ACHN (cell line): ENCODE results near the gene CD247.

Experiments
- DNase-seq: peaks from one replicate; pipeline ENCODE4 v3.0.0-alpha.2; 2015
- in situ Hi-C: cut with HindIII; loops from 2 replicates; pipeline ENCODE4 v1.10.0; 2017; ENCODE audit warnings: low sequenced_read_pairs, low pct_ligation_motif_present, low pct_unique_long_range_greater_than_20kb

Gene CD247

GRCh38 chr1:167516404-167517388 is 1.6 kb downstream of the CD247 start:
- in situ Hi-C loops: no loop called here
- DNase-seq: no peak

- DNase-seq: no peak
- in situ Hi-C loops: no loop called here
Observed at GRCh38 chr1:167515893-167516321, 2.4 kb downstream of the CD247 start.

GRCh38 chr1:167515461-167515860 is 2.9 kb downstream of the CD247 start:
- DNase-seq: no peak
- in situ Hi-C loops: no loop called here

- in situ Hi-C loops: no loop called here
- no peak for DNase-seq
Observed at GRCh38 chr1:167514288-167514687, 4.0 kb downstream of the CD247 start.

GRCh38 chr1:167512046-167512654 is 6.2 kb downstream of the CD247 start:
- in situ Hi-C loops: no loop called here
- DNase-seq: no peak

- no peak for DNase-seq
- in situ Hi-C loops: no loop called here
Observed at GRCh38 chr1:167511374-167511986, 6.8 kb downstream of the CD247 start.

GRCh38 chr1:167510881-167511280 is 7.4 kb downstream of the CD247 start:
- in situ Hi-C loops: no loop called here
- no peak for DNase-seq

GRCh38 chr1:167510244-167510643 is 8.1 kb downstream of the CD247 start:
- no peak for DNase-seq
- in situ Hi-C loops: no loop called here

- no peak for DNase-seq
- in situ Hi-C loops: no loop called here
Observed at GRCh38 chr1:167509587-167509986, 8.7 kb downstream of the CD247 start.

- DNase-seq: no peak
- in situ Hi-C loops: no loop called here
Observed at GRCh38 chr1:167507719-167508118, 10.6 kb downstream of the CD247 start.

GRCh38 chr1:167504467-167504827 is 13.9 kb downstream of the CD247 start:
- no peak for DNase-seq
- in situ Hi-C loops: no loop called here

- in situ Hi-C loops: no loop called here
- no peak for DNase-seq
Observed at GRCh38 chr1:167503626-167504466, 14.5 kb downstream of the CD247 start.

- no peak for DNase-seq
- in situ Hi-C loops: no loop called here
Observed at GRCh38 chr1:167502719-167503462, 15.4 kb downstream of the CD247 start.

GRCh38 chr1:167502192-167502551 is 16.2 kb downstream of the CD247 start:
- in situ Hi-C loops: no loop called here
- no peak for DNase-seq

GRCh38 chr1:167501515-167502191 is 16.7 kb downstream of the CD247 start:
- DNase-seq: no peak
- in situ Hi-C loops: no loop called here

- no peak for DNase-seq
- in situ Hi-C loops: no loop called here
Observed at GRCh38 chr1:167500283-167500860, 18.0 kb downstream of the CD247 start.

- in situ Hi-C loops: no loop called here
- no peak for DNase-seq
Observed at GRCh38 chr1:167499664-167500101, 18.6 kb downstream of the CD247 start.
